Lung (tissue), 13 donors: ENCODE measurements around the gene CYP2R1. TPM values are rescaled to one million over a fixed set of nuclear protein-coding genes. Genes with fewer than 3 reads are reported as not detected.

Experiments used
- ATAC-seq: fragments of 200-7000 bp; cut with Tn5 transposase; one replicate; pipeline ENCODE4 v1.9.1; 2020; ENCODE audit warnings: moderate number of reproducible peaks; ENCODE audit not compliant: insufficient read depth, low FRiP score
- DNase-seq, 3 donors: peaks; one replicate each; pipeline ENCODE4 v3.0.0-alpha.2; 2013 to 2017
- H3K27ac ChIP-seq, 2 donors: one replicate each; pipeline ENCODE4 v1.5.1; 2013; ENCODE audit warnings: mild to moderate bottlenecking in 2 of 2, moderate library complexity in 2 of 2, control low read depth in 1 of 2, inconsistent platforms in 1 of 2, low read depth in 1 of 2, low read length in 1 of 2
- H3K27me3 ChIP-seq, 3 donors: one replicate each; pipeline ENCODE4 v1.5.1; 2013; ENCODE audit warnings: low read length in 2 of 3; ENCODE audit not compliant: control insufficient read depth in 3 of 3, insufficient read depth in 3 of 3
- H3K36me3 ChIP-seq, 4 donors: one replicate each; pipeline ENCODE4 v1.5.1; 2013; ENCODE audit warnings: low read length in 4 of 4, mild to moderate bottlenecking in 1 of 4, moderate library complexity in 1 of 4; ENCODE audit not compliant: control insufficient read depth in 4 of 4, insufficient read depth in 4 of 4
- H3K4me1 ChIP-seq, 5 donors: one replicate each; pipeline ENCODE4 v1.5.1; 2013; ENCODE audit warnings: low read length in 5 of 5, mild to moderate bottlenecking in 2 of 5, moderate library complexity in 1 of 5; ENCODE audit not compliant: control insufficient read depth in 5 of 5, insufficient read depth in 5 of 5
- H3K4me3 ChIP-seq: one replicate; pipeline ENCODE4 v1.5.1; 2013; ENCODE audit warnings: mild to moderate bottlenecking, control low read depth, moderate library complexity
- H3K9ac ChIP-seq, 2 donors: one replicate each; pipeline ENCODE4 v1.5.1; 2013; ENCODE audit warnings: low read length in 2 of 2, control low read depth in 1 of 2; ENCODE audit not compliant: insufficient read depth in 1 of 2
- H3K9me3 ChIP-seq, 4 donors: one replicate each; pipeline ENCODE4 v1.5.1; 2013; ENCODE audit warnings: low read length in 3 of 4, mild to moderate bottlenecking in 1 of 4, moderate library complexity in 1 of 4; ENCODE audit not compliant: control insufficient read depth in 4 of 4, insufficient read depth in 3 of 4
- CTCF ChIP-seq: IDR thresholded peaks from 2 replicates; pipeline ENCODE4 v1.5.1; 2012; ENCODE audit warnings: mild to moderate bottlenecking; ENCODE audit errors: control extremely low read depth, extremely low read depth
- WGBS, 2 donors: extraction: QIAGEN DNeasy Blood & Tissue Kit; methylation state at CpG; one replicate each; pipeline ENCODE4 v1.1.7; 2013; 5-methylcytosine and 5-hydroxymethylcytosine counted together
- polyA plus RNA-seq, 2 donors: library from polyadenylated mRNA; stranded (reverse); fragments of 200-250 nt; gene quantifications; one replicate each; pipeline ENCODE4 v1.2.1, GENCODE V29; 2013
- small RNA-seq: library from RNA; depleted of rRNA; stranded (forward); fragments of <200 nt; gene quantifications from one replicate; pipeline ENCODE3, GENCODE V24; 2014; ENCODE audit warnings: low replicate concordance
- total RNA-seq, 2 donors: library from RNA; depleted of rRNA in 1 of 2; stranded (reverse); fragments of >200 nt in 1 of 2; gene quantifications; one replicate each; pipeline ENCODE4 v1.2.1, GENCODE V29; 2014 to 2021
- donor health status: control.
- donor health status: control.
- donor health status: Bipolar disorder and iron deficiency.
- donor health status: healthy.
- donor health status: DM: yes; HTN: yes; CAD: no.

The CYP2R1 gene
- total and polyA plus RNA-seq, 4 donors, result 9.9 to 33.4 (median 19.2) TPM

DNA sequence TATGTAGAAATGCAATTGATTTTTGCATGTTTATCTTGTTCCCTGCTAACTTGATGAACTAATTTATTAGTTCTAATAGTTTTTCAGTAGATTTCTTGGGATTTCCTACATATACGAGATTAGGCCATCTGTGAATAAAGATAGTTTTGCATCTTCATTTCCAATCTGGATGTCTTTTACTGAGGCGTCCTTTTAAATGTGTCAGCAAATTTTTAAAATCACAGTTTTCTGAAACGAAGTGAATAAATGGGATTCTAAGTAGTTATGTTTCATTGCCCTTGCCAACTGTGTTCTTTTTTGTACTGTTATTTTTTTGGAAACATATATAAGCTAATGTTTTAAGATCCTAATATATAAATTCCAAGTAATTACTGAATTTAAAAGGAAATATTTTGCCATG, 50.0 kb downstream of the CYP2R1 start:
- H3K27ac ChIP-seq, result no peak overlapping the region
- no peak for ATAC-seq
- TF ChIP-seq CTCF, result no peak

GRCh38 chr11:14835496-14836492, 56.2 kb downstream of the CYP2R1 start:
- DNase-seq, result peak in 1 of 3 donors; percentile 23
- Histone ChIP-seq H3K4me1 (no peaks in the 10 kb centered on the region), H3K9me3 (no peaks in the 10 kb centered on the region), H3K4me3 (no peak overlapping the region), H3K36me3 (peaks cover 0 to 17% (median 0%) of the 10 kb centered on the region in 4 donors), H3K27ac (no peak overlapping the region), H3K9ac (no peak overlapping the region), H3K27me3 (no peaks in the 10 kb centered on the region)
- TF ChIP-seq CTCF, result no peak
- ATAC-seq, result no peak

More for the DNA sequence above, 50.0 kb downstream of the CYP2R1 start:
- no peak overlapping the region for H3K4me3 ChIP-seq
- H3K36me3 ChIP-seq, result peaks cover 0 to 15% (median 0%) of the 10 kb centered on the region in 4 donors
- H3K4me1 ChIP-seq, result no peaks in the 10 kb centered on the region
- WGBS, 2 donors, result 97% methylated on average over 3 of the region's 3 CpGs
- H3K27me3 ChIP-seq, result no peaks in the 10 kb centered on the region
- H3K9me3 ChIP-seq, result no peaks in the 10 kb centered on the region
- H3K9ac ChIP-seq, result no peak overlapping the region
- DNase-seq, result no peak

Small RNA genes within 50 kb of the gene (small RNA-seq; reads per million reads assigned to genes)
- gene CALCP, result not detected

Other genes starting within 250 kb of the CYP2R1 start
- 10 to 100 TPM; 17.3 to 79.2 TPM for gene PDE3B, start 248.4 kb downstream of the CYP2R1 start, total RNA-seq
- gene PDE3B, start 248.4 kb downstream of the CYP2R1 start, polyA plus RNA-seq, result 1 to 10 TPM; 3.3 to 5.7 TPM
- 1 to 10 TPM; 3.4 to 8.4 TPM for gene CALCA, start 80.1 kb upstream of the CYP2R1 start, total RNA-seq
- gene CALCA, start 80.1 kb upstream of the CYP2R1 start, polyA plus RNA-seq, result 1 to 10 TPM; 3.0 to 6.2 TPM
- under 1 TPM; 0.11 to 0.25 TPM for gene CALCB, start 181.4 kb upstream of the CYP2R1 start, total RNA-seq
- gene CALCB, start 181.4 kb upstream of the CYP2R1 start, polyA plus RNA-seq, result under 1 TPM in 1 of 2 donors, not detected in 1; 0.09 TPM
- under 1 TPM; 0.89 to 0.91 TPM for gene INSC, start 222.7 kb upstream of the CYP2R1 start, total RNA-seq
- gene INSC, start 222.7 kb upstream of the CYP2R1 start, polyA plus RNA-seq, result under 1 TPM; 0.49 to 0.57 TPM